A673 (cell line): ENCODE measurements around the gene METTL25B. TPM values are rescaled to one million over a fixed set of nuclear protein-coding genes. Genes with fewer than 3 reads are reported as not detected.

ENCODE experiments used
- BruUV-seq: library from RNA; stranded (reverse); fragments of 400-500 nt; replicated peaks from 2 replicates; lab custom pipeline; 2021; lab: Mats Ljungman, UMichigan
- CTCF ChIA-PET: fragments of 300-600 bp; sonication (Branson Sonifier 250); formaldehyde crosslinking; loops from one replicate; lab custom pipeline; 2022; ENCODE audit warnings: antibody characterized with exemption; lab: Charles Lee
- POLR2A ChIA-PET: fragments of 300-600 bp; sonication (Branson Sonifier 250); formaldehyde crosslinking; loops from one replicate; lab custom pipeline; 2022; ENCODE audit warnings: antibody characterized with exemption; ENCODE audit not compliant: low non-redundant PET; lab: Charles Lee
- DNase-seq: peaks from one replicate; pipeline ENCODE4 v3.0.0-alpha.2; 2015; ENCODE audit warnings: low spot score
- H3K27ac ChIP-seq: fragments of 200-600 bp; sonication (generic); 2 replicates; pipeline ENCODE4 v1.5.1; 2016; ENCODE audit warnings: mixed run types, low read depth, mild to moderate bottlenecking, mixed read lengths, antibody characterized with exemption, low read length; ENCODE audit not compliant: poor library complexity, severe bottlenecking
- H3K27me3 ChIP-seq: fragments of 200-600 bp; sonication (generic); replicated peaks from 2 replicates; pipeline ENCODE4 v1.6.1; 2017; ENCODE audit warnings: mixed run types, low read depth, mild to moderate bottlenecking, mixed read lengths, antibody characterized with exemption, low read length; ENCODE audit not compliant: insufficient read depth, poor library complexity
- H3K36me3 ChIP-seq: fragments of 200-600 bp; sonication (generic); 2 replicates; pipeline ENCODE4 v1.6.1; 2016; ENCODE audit warnings: mixed run types, mild to moderate bottlenecking, mixed read lengths, antibody characterized with exemption, low read length; ENCODE audit not compliant: insufficient read depth, poor library complexity, severe bottlenecking
- H3K4me1 ChIP-seq: fragments of 200-600 bp; sonication (generic); 2 replicates; pipeline ENCODE4 v1.6.1; 2017; ENCODE audit warnings: mixed run types, mild to moderate bottlenecking, mixed read lengths, antibody characterized with exemption, low read length; ENCODE audit not compliant: insufficient read depth, poor library complexity, severe bottlenecking
- H3K4me3 ChIP-seq: fragments of 200-600 bp; sonication (generic); 2 replicates; pipeline ENCODE4 v1.5.1; 2016; ENCODE audit warnings: low read depth, mixed run types, mild to moderate bottlenecking, mixed read lengths, low read length; ENCODE audit not compliant: poor library complexity, severe bottlenecking
- H3K9me3 ChIP-seq: fragments of 200-600 bp; sonication (generic); 2 replicates; pipeline ENCODE4 v1.6.1; 2016; ENCODE audit warnings: mixed run types, low read depth, mild to moderate bottlenecking, mixed read lengths, antibody characterized with exemption, low read length; ENCODE audit not compliant: poor library complexity, severe bottlenecking
- EZH2 ChIP-seq: fragments of 200-600 bp; sonication (generic); IDR thresholded peaks from 2 replicates; pipeline ENCODE4 v1.6.1; 2017; ENCODE audit warnings: borderline replicate concordance, low read depth, mild to moderate bottlenecking, mixed read lengths, antibody characterized with exemption, low read length; ENCODE audit not compliant: poor library complexity, severe bottlenecking
- intact Hi-C: fragments of 100-400 bp; cut with micrococcal nuclease; formaldehyde crosslinking; loops from one replicate; pipeline ENCODE4 v1.10.0; 2022; ENCODE audit not compliant: unreplicated experiment
- total RNA-seq: library from RNA; stranded (reverse); gene quantifications from 2 replicates; pipeline ENCODE4 v1.2.3, GENCODE V29; 2021
- TF ChIP-seq, protein P1 (sequence below): fragments of 300-800, 200-600 bp; sonication (generic); conservative IDR thresholded peaks from 2 replicates; pipeline ENCODE4 v1.5.1; 2017; ENCODE audit warnings: low read depth, mild to moderate bottlenecking, antibody characterized with exemption, low read length, moderate library complexity, mixed read lengths

The METTL25B gene
- total RNA-seq, 1 experiment from 2014 or later, result 20.2 TPM

DNA sequence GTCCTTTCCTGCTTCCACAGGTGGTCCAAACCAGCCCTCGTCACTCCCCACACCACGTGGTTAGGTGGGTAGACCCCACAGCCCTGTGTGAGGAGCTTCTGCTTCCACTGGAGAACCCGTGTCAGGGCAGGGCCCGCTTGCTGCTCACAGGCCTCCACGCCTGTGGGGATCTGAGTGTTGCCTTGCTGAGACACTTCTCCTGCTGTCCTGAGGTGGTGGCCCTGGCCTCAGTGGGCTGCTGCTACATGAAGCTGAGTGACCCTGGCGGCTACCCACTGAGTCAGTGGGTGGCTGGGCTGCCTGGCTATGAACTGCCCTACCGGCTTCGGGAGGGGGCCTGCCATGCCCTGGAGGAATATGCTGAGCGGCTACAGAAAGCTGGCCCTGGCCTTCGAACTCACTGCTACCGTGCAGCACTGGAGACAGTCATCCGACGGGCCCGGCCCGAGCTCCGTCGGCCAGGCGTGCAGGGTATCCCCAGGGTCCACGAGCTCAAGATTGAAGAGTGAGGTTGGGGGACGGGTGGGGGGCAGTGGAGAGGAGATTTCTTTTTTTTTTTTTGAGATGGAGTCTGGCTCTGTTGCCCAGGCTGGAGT, 5.8 kb downstream of the METTL25B start:
- TF ChIP-seq, protein P1, sequence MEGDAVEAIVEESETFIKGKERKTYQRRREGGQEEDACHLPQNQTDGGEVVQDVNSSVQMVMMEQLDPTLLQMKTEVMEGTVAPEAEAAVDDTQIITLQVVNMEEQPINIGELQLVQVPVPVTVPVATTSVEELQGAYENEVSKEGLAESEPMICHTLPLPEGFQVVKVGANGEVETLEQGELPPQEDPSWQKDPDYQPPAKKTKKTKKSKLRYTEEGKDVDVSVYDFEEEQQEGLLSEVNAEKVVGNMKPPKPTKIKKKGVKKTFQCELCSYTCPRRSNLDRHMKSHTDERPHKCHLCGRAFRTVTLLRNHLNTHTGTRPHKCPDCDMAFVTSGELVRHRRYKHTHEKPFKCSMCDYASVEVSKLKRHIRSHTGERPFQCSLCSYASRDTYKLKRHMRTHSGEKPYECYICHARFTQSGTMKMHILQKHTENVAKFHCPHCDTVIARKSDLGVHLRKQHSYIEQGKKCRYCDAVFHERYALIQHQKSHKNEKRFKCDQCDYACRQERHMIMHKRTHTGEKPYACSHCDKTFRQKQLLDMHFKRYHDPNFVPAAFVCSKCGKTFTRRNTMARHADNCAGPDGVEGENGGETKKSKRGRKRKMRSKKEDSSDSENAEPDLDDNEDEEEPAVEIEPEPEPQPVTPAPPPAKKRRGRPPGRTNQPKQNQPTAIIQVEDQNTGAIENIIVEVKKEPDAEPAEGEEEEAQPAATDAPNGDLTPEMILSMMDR, result no peak
- no peak for TF ChIP-seq EZH2
- ChIA-PET CTCF (no interaction called here), POLR2A (interaction anchor here (0.6 kb wide), 1 partner anchor 50 kb away, joined by 11 read pairs; no protein-coding TSS in a partner anchor)
- H3K4me3 ChIP-seq, result no peak overlapping the region
- H3K4me1 ChIP-seq, result no peaks in the 10 kb centered on the region
- no peaks in the 10 kb centered on the region for H3K9me3 ChIP-seq
- no peak for DNase-seq
- intact Hi-C loops, result no loop called here
- H3K27me3 ChIP-seq, result no peaks in the 10 kb centered on the region
- no TSS peak for BruUV-seq
- peaks cover 27% of the 10 kb centered on the region for H3K36me3 ChIP-seq
- H3K27ac ChIP-seq, result no peak overlapping the region

GRCh38 chr1:156738407-156738806, 10.1 kb downstream of the METTL25B start:
- intact Hi-C loops, result no loop called here
- DNase-seq, result no peak
- Histone ChIP-seq H3K27ac (no peak overlapping the region), H3K9me3 (no peaks in the 10 kb centered on the region), H3K36me3 (peaks cover 45% of the 10 kb centered on the region), H3K4me1 (peaks cover 8% of the 10 kb centered on the region), H3K4me3 (no peak overlapping the region), H3K27me3 (no peaks in the 10 kb centered on the region)
- CTCF ChIA-PET, result interaction anchor here (1.0 kb wide), 1 partner anchor 348 kb away, joined by 4 read pairs; no protein-coding TSS in a partner anchor
- POLR2A ChIA-PET, result interaction anchor here (0.6 kb wide), 1 partner anchor 545 kb away, joined by 3 read pairs; no protein-coding TSS in a partner anchor
- BruUV-seq, result no TSS peak
- TF ChIP-seq, protein P1, result no peak
- TF ChIP-seq EZH2, result no peak

GRCh38 chr1:156738916-156739315, 10.6 kb downstream of the METTL25B start:
- H3K4me1 ChIP-seq, result peaks cover 8% of the 10 kb centered on the region

More at GRCh38 chr1:156738916-156739315, 10.6 kb downstream of the METTL25B start:
- no peaks in the 10 kb centered on the region for H3K27me3 ChIP-seq
- no TSS peak for BruUV-seq
- POLR2A ChIA-PET, result interaction anchor here (0.6 kb wide), 2 partner anchors 70 to 546 kb away, joined by 3 read pairs; no protein-coding TSS in a partner anchor
- no peak for DNase-seq
- CTCF ChIA-PET, result interaction anchor here (1.0 kb wide), 1 partner anchor 348 kb away, joined by 4 read pairs; no protein-coding TSS in a partner anchor
- H3K4me3 ChIP-seq, result no peak overlapping the region
- H3K9me3 ChIP-seq, result no peaks in the 10 kb centered on the region
- intact Hi-C loops, result no loop called here
- no peak overlapping the region for H3K27ac ChIP-seq
- TF ChIP-seq, protein P1, result no peak
- no peak for TF ChIP-seq EZH2
- H3K36me3 ChIP-seq, result peaks cover 48% of the 10 kb centered on the region
